Measurements from ENCODE around the gene GLOD4.
"Not testable (repeated sequence)": the region's sequence is repeated elsewhere in the genome, so short reads cannot be mapped to it uniquely, and the experiment has no call there.

The GLOD4 gene

DNA sequence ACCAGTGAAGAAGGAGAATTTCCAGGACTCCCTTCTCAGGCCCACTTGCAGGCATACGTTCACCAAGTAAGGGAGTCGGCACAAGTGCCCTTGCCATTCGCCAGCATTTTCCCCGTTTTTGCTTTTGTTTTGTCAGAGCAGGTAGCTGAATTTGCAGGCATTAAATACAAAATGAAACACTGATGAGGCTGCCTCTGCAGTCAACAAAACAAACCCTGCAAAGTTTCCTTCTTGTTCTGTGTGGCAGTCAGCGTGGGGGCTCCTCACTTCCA lies 7.8 kb downstream of the GLOD4 start:
- no peak for DNase-seq (ENCODE audit: low spot score)

DNA sequence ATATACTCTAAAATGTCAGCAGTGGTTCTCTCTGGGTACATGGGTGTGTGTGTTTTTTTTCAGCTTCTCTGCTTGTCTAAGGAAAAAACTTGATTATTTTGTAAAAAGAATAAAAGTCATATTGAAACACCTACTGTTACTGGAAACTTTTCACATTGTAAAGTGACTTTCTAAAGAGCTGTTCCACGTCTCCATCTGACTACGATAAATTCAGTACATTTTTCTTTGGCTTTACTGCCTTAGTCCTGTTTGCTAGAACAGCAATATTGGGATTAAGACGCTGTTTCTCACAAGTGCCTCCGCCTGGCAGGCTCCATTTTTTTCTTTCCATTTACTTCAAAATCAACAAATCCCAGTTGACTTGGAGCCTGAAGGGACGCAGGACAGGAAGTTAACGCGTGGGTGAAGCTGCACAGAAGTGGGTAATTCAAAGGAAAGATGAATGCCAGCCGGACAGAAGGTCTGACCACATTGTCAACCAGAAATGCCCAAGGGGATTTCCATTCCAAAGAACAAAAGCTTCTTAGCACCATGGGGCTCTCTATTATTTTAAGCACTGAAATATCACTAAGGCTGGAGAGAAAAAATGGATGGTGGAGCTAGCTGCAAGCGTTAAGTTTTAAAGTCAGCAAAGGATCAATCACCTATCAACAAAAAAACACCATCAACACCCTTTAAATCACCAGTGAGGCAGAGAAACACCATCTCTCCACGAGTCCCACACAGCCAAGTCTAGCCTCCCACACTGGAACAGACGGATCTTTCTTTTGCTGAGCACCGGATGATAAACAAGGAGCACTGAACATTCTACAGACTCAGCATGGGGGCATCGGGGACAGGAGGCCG lies 8.4 kb downstream of the GLOD4 start:
- peak; percentile 78 for DNase-seq (ENCODE audit: low spot score)

- DNase-seq (ENCODE audit: low spot score) = no peak
Measured at GRCh38 chr17:773016-773415, 9.1 kb downstream of the GLOD4 start.

GRCh38 chr17:767076-767475 lies 15.0 kb downstream of the GLOD4 start:
- no peak for DNase-seq (ENCODE audit: low spot score)

- no peak for DNase-seq (ENCODE audit: low spot score)
Measured at GRCh38 chr17:760371-760770, 21.7 kb downstream of the GLOD4 start.

- no peak for DNase-seq (ENCODE audit: low spot score)
Measured at GRCh38 chr17:759964-760363, 22.1 kb downstream of the GLOD4 start.

GRCh38 chr17:756010-756567 lies 26.0 kb downstream of the GLOD4 start:
- DNase-seq (ENCODE audit: low spot score) = not testable (repeated sequence)

- DNase-seq (ENCODE audit: low spot score) = not testable (repeated sequence)
Measured at GRCh38 chr17:755319-755961, 26.6 kb downstream of the GLOD4 start.

DNA sequence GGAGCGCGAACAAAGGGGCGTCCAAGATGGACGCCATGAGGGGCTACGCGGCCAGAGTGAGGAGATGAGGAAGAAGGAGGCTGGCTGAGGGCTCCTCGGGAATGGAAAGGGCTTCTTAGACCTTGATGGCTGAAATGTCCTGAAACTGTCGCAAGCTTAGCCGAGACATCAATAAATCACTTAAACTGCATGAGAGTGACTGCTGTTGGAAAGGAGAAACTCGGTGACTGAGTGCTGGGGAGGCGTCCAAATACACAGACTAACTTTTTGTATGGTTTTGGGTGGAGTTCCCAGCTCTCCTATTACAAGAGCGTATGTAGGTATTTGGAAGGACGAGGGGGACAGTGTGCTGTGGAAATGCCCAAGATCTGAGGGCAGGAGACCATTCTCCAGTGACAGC lies 28.7 kb downstream of the GLOD4 start:
- DNase-seq (ENCODE audit: low spot score) = no peak

- DNase-seq (ENCODE audit: low spot score) = peak; percentile 21
Measured at GRCh38 chr17:752620-753219, 29.4 kb downstream of the GLOD4 start.

- DNase-seq (ENCODE audit: low spot score) = peak; percentile 78
Measured at GRCh38 chr17:752002-752619, 30.0 kb downstream of the GLOD4 start, which contains the start of gene GEMIN4. GEMIN4 (minus strand) TSS chr17:752264; CDS start chr17:752142, 122 bp downstream.

DNA sequence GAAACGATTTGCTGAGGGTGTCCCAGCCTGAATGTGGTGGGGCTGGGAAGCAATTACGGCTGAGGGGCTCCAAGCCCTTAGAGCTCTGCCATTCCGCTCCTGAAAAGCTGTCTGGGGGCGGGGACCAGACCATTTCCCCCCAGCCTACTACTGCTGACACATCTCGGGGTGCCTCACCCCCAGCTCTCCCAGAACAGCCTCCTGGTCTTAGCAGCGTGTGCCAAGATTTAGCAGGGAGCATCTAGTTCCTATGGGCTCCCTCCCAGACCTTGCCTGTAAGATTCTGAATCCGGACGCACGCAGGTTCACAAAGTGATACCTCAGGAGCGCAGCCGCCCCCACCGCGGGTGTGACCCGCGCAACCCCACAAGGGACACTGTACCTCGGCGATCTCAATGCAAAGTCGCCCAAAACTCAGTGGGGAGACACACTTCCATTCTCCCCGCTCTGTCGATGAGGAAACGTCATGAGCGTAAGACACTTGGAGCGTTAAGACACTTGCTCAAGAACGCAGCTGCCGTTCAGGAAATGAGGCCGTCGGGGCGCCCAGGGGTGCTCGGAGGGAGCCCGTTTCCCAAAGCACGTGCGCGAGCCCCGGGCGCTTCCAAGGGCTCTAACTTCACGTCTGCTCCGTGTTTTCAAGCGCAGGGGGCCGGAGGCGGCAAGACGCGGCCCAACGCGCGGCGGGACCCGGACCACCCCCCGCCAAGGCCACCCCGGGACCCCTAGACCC lies 30.6 kb downstream of the GLOD4 start:
- DNase-seq (ENCODE audit: low spot score) = peak; percentile 41

DNA sequence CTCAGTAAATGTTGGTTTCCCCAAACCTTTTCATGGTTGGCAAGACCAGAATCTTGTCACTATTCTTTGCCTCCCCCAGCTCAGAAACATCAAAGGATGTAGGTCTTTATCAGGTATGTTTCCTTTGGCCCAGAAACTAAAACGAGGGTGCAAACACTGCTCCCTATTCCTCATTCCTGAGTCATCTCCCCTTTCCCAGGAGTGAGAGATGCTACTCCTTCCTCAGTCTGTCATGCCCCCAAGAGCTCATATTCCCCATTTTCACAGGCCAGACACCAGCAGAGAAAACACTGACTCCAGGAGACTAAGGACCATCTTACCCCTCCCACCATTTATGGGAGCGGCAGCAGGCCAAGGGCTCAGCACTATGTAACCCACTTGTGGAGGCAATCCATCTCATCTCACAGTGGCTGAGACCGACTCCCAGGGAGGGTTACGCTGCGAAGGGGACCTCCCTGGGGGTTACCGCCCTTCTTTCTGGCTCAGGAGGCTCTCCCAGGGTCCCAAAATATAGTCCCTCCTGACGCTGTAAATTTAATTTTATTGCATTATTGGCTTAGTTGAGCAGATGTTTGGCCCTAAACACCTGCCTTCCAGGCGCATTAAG lies 31.5 kb downstream of the GLOD4 start:
- no peak for DNase-seq (ENCODE audit: low spot score)

- DNase-seq (ENCODE audit: low spot score) = not testable (repeated sequence)
Measured at GRCh38 chr17:749359-749758, 32.7 kb downstream of the GLOD4 start.

DNA sequence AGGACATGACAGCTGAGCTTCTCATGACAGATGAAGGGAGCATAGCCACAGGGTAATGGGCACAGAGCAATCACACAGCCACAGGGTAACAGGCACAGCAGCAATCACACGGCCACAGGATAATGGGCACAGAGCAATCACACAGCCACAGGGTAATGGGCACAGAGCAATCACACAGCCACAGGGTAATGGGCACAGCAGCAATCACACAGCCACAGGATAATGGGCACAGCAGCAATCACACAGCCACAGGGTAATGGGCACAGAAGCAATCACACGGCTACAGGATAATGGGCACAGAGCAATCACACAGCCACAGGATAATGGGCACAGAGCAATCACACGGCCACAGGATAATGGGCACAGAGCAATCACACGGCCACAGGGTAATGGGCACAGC lies 33.5 kb downstream of the GLOD4 start:
- not testable (repeated sequence) for DNase-seq (ENCODE audit: low spot score)

- DNase-seq (ENCODE audit: low spot score) = no peak
Measured at GRCh38 chr17:746783-747629, 35.1 kb downstream of the GLOD4 start.

GRCh38 chr17:746181-746580 lies 35.9 kb downstream of the GLOD4 start:
- no peak for DNase-seq (ENCODE audit: low spot score)

- DNase-seq (ENCODE audit: low spot score) = no peak
Measured at GRCh38 chr17:745406-745805, 36.7 kb downstream of the GLOD4 start.

DNA sequence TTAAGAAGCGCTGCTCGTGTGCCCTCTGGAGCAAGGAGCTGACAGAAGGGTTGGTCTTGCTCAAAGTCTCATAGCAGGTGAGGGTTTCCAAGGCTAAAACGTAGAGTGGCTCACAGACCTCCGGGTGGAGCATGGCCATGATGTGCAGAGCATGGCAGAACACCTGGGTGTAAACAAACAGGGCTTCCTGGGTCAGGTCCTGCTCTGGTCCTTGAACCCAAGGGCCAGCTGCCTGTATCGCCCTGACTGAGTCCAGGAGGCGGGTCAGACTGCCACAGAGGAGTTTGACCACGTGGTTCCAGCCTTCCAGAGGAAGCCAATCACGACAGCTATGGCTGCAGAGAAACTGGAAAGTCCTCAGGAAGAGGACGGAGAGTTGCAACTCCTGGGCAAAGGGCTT lies 37.1 kb downstream of the GLOD4 start:
- DNase-seq (ENCODE audit: low spot score) = no peak

DNA sequence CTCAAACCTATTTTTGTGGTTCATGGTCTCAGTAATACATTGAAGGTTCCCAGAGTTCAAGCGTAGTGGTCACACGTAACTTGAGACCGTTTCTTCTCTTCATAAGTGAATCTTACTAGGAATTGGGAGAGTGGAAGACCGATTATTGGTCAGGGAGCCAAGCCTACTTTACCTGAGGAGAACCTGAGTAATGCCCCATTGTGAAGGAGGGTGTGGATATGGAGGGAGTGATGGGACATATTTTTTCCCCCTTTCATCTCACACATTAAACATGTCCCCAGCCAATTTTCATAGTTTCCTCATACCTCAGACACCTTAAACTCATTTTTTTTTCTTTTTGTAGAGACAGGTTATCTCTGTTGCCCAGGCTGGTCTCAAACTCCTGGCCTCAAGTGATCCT lies 38.9 kb downstream of the GLOD4 start:
- no peak for DNase-seq (ENCODE audit: low spot score)

All from SW480 (cell line).